NB4 (cell line): ENCODE results near the gene FSTL4.

Source experiments
- DNase-seq: peaks from one replicate; pipeline ENCODE4 v3.0.0; 2010; ENCODE audit warnings: low read depth
- H3K4me3 ChIP-seq: one replicate; pipeline ENCODE4 v1.5.1; 2011; ENCODE audit warnings: mild to moderate bottlenecking, low read depth, low read length, moderate library complexity
- MYC ChIP-seq: IDR thresholded peaks from 2 replicates; pipeline ENCODE4 v1.6.1; 2011; ENCODE audit warnings: low read depth, low read length
- POLR2A ChIP-seq: IDR thresholded peaks from 2 replicates; pipeline ENCODE4 v1.6.1; 2011; ENCODE audit warnings: mild to moderate bottlenecking; ENCODE audit not compliant: insufficient read length; ENCODE audit errors: extremely low read depth
- TF ChIP-seq, protein P1 (sequence below): IDR thresholded peaks from one replicate; pipeline ENCODE4 v1.5.1; 2012; ENCODE audit warnings: low read depth, low read length
- TF ChIP-seq, protein P2 (sequence below): IDR thresholded peaks from 2 replicates; pipeline ENCODE4 v1.6.1; 2011; ENCODE audit warnings: low read depth, low read length

FSTL4 gene

DNA sequence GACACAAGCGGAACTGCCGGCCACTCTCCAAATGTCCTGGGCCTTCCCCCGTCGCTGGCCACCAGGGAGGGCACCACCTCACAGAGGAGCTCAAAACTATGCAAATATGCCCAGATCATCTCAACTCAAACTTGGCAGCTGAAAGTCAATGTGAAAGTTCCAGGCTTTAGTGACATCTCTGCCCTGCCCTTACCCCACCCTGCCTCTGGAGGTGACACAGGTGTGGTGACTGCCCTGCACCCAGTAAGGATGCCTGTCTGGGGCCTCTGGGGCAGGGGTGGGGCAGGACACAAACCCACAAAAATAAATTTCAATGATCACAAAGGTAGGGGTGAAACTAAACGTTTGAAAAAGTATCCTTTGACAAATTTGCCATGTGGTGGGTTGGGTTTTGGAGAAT lies 347.1 kb downstream of the FSTL4 start:
- TF ChIP-seq, protein P1, sequence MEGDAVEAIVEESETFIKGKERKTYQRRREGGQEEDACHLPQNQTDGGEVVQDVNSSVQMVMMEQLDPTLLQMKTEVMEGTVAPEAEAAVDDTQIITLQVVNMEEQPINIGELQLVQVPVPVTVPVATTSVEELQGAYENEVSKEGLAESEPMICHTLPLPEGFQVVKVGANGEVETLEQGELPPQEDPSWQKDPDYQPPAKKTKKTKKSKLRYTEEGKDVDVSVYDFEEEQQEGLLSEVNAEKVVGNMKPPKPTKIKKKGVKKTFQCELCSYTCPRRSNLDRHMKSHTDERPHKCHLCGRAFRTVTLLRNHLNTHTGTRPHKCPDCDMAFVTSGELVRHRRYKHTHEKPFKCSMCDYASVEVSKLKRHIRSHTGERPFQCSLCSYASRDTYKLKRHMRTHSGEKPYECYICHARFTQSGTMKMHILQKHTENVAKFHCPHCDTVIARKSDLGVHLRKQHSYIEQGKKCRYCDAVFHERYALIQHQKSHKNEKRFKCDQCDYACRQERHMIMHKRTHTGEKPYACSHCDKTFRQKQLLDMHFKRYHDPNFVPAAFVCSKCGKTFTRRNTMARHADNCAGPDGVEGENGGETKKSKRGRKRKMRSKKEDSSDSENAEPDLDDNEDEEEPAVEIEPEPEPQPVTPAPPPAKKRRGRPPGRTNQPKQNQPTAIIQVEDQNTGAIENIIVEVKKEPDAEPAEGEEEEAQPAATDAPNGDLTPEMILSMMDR = no peak
- TF ChIP-seq MYC (no peak), POLR2A (no peak)
- TF ChIP-seq, protein P2, sequence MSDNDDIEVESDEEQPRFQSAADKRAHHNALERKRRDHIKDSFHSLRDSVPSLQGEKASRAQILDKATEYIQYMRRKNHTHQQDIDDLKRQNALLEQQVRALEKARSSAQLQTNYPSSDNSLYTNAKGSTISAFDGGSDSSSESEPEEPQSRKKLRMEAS = no peak
- H3K4me3 ChIP-seq = no peak overlapping the region
- DNase-seq = no peak

DNA sequence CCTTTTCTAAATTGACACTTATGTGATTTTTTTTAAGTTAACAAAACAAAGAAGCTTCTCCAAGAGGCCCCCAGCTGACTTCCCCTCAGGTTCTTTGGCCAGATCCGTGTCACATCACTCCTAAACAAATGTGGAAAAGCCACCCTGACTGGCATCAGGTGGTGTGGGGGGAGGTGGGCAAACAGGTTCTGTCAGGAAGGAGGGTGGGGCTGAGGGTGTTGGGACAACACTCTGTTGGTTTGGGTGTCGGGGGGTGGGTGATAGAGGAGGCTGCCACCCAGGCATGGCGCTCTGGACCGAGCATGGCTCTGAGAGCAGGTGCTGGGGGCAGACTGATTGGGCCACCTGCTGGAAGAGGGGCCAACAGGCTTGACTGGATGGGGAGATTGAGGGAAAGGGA lies 349.7 kb downstream of the FSTL4 start:
- DNase-seq = no peak
- TF ChIP-seq POLR2A (no peak), MYC (no peak)
- TF ChIP-seq, protein P2 = no peak
- TF ChIP-seq, protein P1 = no peak
- no peak overlapping the region for H3K4me3 ChIP-seq

DNA sequence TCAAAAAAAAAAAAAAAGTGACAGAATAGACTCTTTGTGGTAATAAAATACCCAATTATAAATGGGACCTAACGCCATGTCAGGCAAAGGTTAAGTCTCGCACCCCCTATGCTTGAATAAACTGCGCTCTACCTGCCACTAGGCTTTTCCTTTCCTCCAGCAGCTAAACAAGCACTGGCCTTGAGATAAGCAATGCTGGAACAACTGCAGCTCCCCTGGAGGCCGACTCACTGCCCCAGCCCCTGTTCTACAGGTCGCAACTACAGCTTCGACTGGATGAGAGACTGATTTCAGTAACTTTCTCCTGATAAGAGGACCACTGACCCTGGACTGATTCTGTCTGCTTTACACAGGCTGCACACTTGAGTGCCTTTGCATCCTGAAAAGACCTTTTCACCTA lies 350.3 kb downstream of the FSTL4 start:
- TF ChIP-seq, protein P1 = no peak
- TF ChIP-seq MYC (no peak), POLR2A (no peak)
- DNase-seq = no peak
- no peak overlapping the region for H3K4me3 ChIP-seq

DNA sequence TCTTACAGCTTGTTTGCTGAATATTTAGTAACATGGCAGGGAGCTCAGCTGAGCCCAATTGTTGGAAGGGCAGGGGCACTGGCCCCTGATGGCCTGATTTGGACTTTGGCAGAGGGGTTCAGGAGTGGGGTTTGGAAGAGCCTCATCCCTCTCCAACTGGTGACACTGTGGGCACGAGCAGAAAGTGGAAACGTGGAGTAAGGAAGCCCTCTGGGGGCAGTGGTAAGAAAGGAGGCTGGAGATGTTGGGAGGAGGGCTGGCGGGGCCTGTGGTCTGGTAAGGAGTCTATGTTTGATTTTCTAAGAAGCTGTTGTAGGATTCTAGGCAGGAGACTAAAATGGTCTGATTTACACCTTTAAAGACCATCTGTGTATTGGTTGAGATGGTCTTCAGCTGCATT lies 351.6 kb downstream of the FSTL4 start:
- TF ChIP-seq MYC = no peak
- TF ChIP-seq, protein P1 = no peak
- no peak for TF ChIP-seq POLR2A
- TF ChIP-seq, protein P2 = no peak
- no peak overlapping the region for H3K4me3 ChIP-seq
- no peak for DNase-seq

DNA sequence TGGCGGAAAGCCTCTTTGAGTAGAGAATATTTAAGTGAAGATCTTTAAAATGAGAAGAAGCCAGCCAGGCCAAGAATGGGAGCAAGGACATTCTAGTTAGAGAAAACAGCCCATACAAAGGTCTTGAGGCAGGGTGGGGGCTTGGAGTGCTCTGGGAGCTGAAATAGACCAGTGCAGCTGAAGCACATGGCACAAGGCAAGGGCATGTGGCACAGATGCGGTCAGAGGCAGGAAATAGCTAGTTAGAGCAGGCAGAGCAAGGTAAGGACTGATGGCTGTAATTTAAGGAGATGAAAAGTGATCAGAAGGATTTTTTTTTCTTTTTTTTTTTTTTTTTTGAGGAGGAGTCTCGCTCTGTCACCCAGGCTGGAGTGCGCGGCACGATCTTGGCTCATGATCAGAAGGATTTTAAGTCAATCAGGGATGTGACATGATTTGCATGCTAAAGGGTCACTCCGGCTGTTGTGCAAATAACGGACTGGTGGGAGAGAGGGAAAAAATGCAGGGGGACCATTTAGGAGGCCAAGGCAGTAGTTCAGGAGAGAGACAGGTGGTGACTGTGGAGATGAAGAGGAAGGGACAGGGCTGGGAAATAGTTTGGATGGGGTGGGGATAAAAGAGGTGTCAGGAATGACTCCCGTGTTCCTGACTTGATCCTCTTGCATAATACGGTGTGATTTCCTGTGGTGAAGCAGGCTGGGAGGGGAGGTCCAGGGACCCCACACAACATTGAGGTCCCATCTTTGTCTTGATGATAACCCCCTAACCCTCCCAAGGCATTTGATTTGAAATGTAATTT lies 352.9 kb downstream of the FSTL4 start:
- DNase-seq = no peak
- H3K4me3 ChIP-seq = no peak overlapping the region
- TF ChIP-seq, protein P2 = peak; percentile 85
- TF ChIP-seq POLR2A = no peak

DNA sequence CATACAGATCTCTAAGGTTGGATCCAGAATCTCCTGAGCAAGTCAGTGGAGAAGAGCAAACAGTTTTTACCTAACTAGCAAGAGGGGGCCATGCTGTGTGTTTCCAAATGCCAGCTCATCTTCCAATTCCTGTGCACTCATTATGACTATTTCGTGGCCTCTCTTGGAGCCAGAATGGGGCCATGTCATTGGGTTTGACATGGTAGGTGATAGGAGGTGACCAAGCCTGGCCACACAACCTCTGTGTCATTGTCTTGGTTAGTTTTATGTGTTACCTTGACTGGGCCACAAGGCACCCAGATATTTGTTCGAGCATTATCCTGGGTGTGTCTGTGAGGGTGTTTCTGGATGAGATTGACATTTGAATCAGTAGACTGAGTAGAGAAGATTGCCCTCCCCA lies 354.4 kb downstream of the FSTL4 start:
- H3K4me3 ChIP-seq = no peak overlapping the region
- no peak for DNase-seq
- TF ChIP-seq MYC (no peak), POLR2A (no peak)
- TF ChIP-seq, protein P2 = no peak
- TF ChIP-seq, protein P1 = no peak
